Measurements from ENCODE around the gene RBM28. TPM values are rescaled to one million over a fixed set of nuclear protein-coding genes. Genes with fewer than 3 reads are reported as not detected.

The RBM28 gene
- total RNA-seq, 1 experiment from 2014 or later = 100 TPM

DNA sequence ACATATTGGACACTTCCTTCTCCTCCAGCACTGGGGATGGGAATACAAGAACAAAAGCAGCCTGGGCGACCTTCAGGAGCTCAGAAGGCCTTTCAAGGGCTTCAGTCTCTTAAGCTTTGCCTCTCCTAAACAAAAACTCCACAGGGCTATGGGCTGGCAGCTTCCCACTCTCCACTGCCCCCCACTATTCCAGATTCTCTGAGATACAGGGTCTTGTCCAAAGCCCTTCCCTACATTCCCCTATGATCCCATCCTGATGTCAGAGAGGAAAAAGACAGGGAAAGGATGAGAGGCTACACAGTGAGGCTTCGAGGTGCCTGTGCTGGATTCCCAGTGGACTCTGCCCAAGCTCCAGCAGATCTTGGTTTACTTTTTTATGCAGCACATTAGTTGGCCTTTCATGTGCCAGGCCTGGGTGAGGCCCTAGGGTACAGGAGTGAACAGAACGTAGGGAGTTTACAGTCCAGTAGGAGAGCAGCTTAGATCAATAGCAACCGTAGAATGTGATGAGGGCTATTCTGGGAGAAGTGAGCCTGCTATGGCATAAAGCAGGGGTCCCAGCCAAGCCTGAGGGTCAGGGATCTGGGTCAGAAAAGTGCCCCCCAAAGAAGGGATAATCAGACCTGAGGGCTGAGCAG, 69.3 kb downstream of the RBM28 start:
- ChIA-PET POLR2A (ENCODE audit: low non-redundant PET) (no interaction called here), CTCF (no interaction called here)
- intact Hi-C loops (cut with micrococcal nuclease; ENCODE audit: unreplicated experiment) = no loop called here
- TF ChIP-seq EZH2 (IDR thresholded peaks at IDR 0.05; ENCODE audit: borderline replicate concordance, low read depth, low read length, poor library complexity, severe bottlenecking) = no peak
- TF ChIP-seq, protein P1, sequence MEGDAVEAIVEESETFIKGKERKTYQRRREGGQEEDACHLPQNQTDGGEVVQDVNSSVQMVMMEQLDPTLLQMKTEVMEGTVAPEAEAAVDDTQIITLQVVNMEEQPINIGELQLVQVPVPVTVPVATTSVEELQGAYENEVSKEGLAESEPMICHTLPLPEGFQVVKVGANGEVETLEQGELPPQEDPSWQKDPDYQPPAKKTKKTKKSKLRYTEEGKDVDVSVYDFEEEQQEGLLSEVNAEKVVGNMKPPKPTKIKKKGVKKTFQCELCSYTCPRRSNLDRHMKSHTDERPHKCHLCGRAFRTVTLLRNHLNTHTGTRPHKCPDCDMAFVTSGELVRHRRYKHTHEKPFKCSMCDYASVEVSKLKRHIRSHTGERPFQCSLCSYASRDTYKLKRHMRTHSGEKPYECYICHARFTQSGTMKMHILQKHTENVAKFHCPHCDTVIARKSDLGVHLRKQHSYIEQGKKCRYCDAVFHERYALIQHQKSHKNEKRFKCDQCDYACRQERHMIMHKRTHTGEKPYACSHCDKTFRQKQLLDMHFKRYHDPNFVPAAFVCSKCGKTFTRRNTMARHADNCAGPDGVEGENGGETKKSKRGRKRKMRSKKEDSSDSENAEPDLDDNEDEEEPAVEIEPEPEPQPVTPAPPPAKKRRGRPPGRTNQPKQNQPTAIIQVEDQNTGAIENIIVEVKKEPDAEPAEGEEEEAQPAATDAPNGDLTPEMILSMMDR (conservative IDR thresholded peaks at IDR 0.05; ENCODE audit: low read depth, low read length) = no peak
- Histone ChIP-seq H3K27ac (ENCODE audit: low read depth, low read length, poor library complexity, severe bottlenecking) (no peak overlapping the region), H3K36me3 (ENCODE audit: insufficient read depth, low read length, poor library complexity, severe bottlenecking) (no peaks in the 10 kb centered on the region), H3K27me3 (replicated peaks; ENCODE audit: insufficient read depth, low read depth, low read length, poor library complexity) (no peaks in the 10 kb centered on the region), H3K9me3 (ENCODE audit: low read depth, low read length, poor library complexity, severe bottlenecking) (no peaks in the 10 kb centered on the region), H3K4me1 (ENCODE audit: insufficient read depth, low read length, poor library complexity, severe bottlenecking) (no peaks in the 10 kb centered on the region), H3K4me3 (ENCODE audit: low read depth, low read length, poor library complexity, severe bottlenecking) (no peak overlapping the region)
- DNase-seq (ENCODE audit: low spot score) = no peak
- BruUV-seq (replicated peaks) = no TSS peak

DNA sequence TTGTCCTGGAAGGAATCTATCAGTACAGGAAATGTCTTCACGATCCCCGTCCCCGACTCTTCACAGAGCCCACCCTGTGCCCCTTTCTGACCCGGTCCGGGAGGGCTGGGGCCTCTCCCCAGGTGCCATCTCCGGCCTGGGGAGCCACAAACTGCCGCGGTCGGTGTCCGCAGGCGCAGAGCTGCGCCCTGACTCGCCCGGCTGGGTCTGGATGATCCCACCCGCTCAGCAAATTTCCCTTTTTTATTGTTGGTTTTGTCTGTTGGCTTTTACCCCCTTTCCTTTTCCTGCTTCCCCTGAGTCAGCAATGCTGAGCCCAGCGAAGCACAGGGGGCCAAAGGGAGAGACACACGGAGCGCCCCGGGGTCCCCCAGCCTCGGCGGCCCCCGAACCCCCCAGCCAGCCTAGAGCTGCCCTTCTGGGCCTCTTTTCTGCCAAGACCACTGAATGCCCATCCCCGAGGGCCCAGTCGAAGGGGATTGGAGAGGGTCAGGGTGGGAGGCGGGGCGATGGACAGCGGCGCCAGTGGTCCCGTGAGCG, 71.7 kb downstream of the RBM28 start:
- Histone ChIP-seq H3K36me3 (ENCODE audit: insufficient read depth, low read length, poor library complexity, severe bottlenecking) (no peaks in the 10 kb centered on the region), H3K4me1 (ENCODE audit: insufficient read depth, low read length, poor library complexity, severe bottlenecking) (peaks cover 20% of the 10 kb centered on the region), H3K27me3 (replicated peaks; ENCODE audit: insufficient read depth, low read depth, low read length, poor library complexity) (no peaks in the 10 kb centered on the region), H3K27ac (ENCODE audit: low read depth, low read length, poor library complexity, severe bottlenecking) (no peak overlapping the region), H3K9me3 (ENCODE audit: low read depth, low read length, poor library complexity, severe bottlenecking) (no peaks in the 10 kb centered on the region), H3K4me3 (ENCODE audit: low read depth, low read length, poor library complexity, severe bottlenecking) (no peak overlapping the region)
- no TSS peak for BruUV-seq (replicated peaks)
- CTCF ChIA-PET = no interaction called here
- intact Hi-C loops (cut with micrococcal nuclease; ENCODE audit: unreplicated experiment) = no loop called here
- no peak for TF ChIP-seq EZH2 (IDR thresholded peaks at IDR 0.05; ENCODE audit: borderline replicate concordance, low read depth, low read length, poor library complexity, severe bottlenecking)
- TF ChIP-seq, protein P1 (conservative IDR thresholded peaks at IDR 0.05; ENCODE audit: low read depth, low read length) = no peak
- POLR2A ChIA-PET (ENCODE audit: low non-redundant PET) = no interaction called here
- no peak for DNase-seq (ENCODE audit: low spot score)

DNA sequence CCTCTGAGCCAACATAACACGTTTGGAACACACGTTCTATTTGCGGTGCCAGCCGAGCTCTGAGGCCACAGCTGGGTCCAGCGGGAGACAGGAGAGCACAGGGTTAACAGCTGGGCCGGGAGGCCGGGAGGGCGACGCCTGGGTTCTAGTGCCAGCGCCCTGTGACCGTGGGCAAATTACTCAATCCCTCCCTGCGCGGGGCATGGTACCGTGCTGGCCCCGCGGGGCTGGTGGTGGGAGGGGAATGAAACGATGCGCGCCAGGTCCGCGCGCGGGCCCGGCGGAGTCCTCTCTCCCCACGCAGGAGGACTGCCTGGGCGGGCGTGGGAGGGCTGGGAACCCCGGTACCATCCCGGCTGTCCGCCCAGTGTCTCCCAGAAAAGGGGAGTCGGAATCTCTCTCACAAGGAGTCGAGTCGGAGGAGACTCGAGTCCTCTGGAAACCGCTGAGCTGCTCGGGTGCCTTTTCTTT, 72.2 kb downstream of the RBM28 start:
- Histone ChIP-seq H3K9me3 (ENCODE audit: low read depth, low read length, poor library complexity, severe bottlenecking) (no peaks in the 10 kb centered on the region), H3K36me3 (ENCODE audit: insufficient read depth, low read length, poor library complexity, severe bottlenecking) (no peaks in the 10 kb centered on the region), H3K4me1 (ENCODE audit: insufficient read depth, low read length, poor library complexity, severe bottlenecking) (peaks cover 25% of the 10 kb centered on the region), H3K4me3 (ENCODE audit: low read depth, low read length, poor library complexity, severe bottlenecking) (no peak overlapping the region), H3K27ac (ENCODE audit: low read depth, low read length, poor library complexity, severe bottlenecking) (no peak overlapping the region), H3K27me3 (replicated peaks; ENCODE audit: insufficient read depth, low read depth, low read length, poor library complexity) (no peaks in the 10 kb centered on the region)
- TF ChIP-seq, protein P1 (conservative IDR thresholded peaks at IDR 0.05; ENCODE audit: low read depth, low read length) = no peak
- no peak for TF ChIP-seq EZH2 (IDR thresholded peaks at IDR 0.05; ENCODE audit: borderline replicate concordance, low read depth, low read length, poor library complexity, severe bottlenecking)
- intact Hi-C loops (cut with micrococcal nuclease; ENCODE audit: unreplicated experiment) = no loop called here
- no TSS peak for BruUV-seq (replicated peaks)
- ChIA-PET POLR2A (ENCODE audit: low non-redundant PET) (no interaction called here), CTCF (no interaction called here)
- no peak for DNase-seq (ENCODE audit: low spot score)

All from A673 (cell line).